GM21423 (cell line): Measurements from ENCODE around the gene MYO1B.

Experiments
- ATAC-seq: cut with Tn5 transposase; IDR thresholded peaks from one replicate; pipeline ENCODE4 v1.9.1; 2021; ENCODE audit warnings: mild to moderate bottlenecking, moderate library complexity; ENCODE audit not compliant: unreplicated experiment

The MYO1B gene

GRCh38 chr2:191245046-191245868, at the start of gene MYO1B:
MYO1B (plus strand) TSS chr2:191245404; CDS start chr2:191276896, 31,492 bp downstream.
- peak; percentile 57 for ATAC-seq

GRCh38 chr2:191197096-191197495, 48.1 kb upstream of the MYO1B start:
- no peak for ATAC-seq

GRCh38 chr2:191198271-191198670, 46.9 kb upstream of the MYO1B start:
- no peak for ATAC-seq

- ATAC-seq = no peak
Measured at GRCh38 chr2:191199929-191200512, 45.2 kb upstream of the MYO1B start.

GRCh38 chr2:191200910-191201309, 44.3 kb upstream of the MYO1B start:
- ATAC-seq = no peak

- ATAC-seq = no peak
Measured at GRCh38 chr2:191202209-191202721, 42.9 kb upstream of the MYO1B start.

- ATAC-seq = no peak
Measured at GRCh38 chr2:191202881-191203397, 42.3 kb upstream of the MYO1B start.

GRCh38 chr2:191204433-191204832, 40.8 kb upstream of the MYO1B start:
- ATAC-seq = peak; percentile 53

GRCh38 chr2:191206613-191207471, 38.4 kb upstream of the MYO1B start:
- ATAC-seq = no peak

GRCh38 chr2:191209340-191209739, 35.9 kb upstream of the MYO1B start:
- no peak for ATAC-seq

- no peak for ATAC-seq
Measured at GRCh38 chr2:191212119-191212518, 33.1 kb upstream of the MYO1B start.

- ATAC-seq = no peak
Measured at GRCh38 chr2:191213333-191213732, 31.9 kb upstream of the MYO1B start.

GRCh38 chr2:191215230-191215629, 30.0 kb upstream of the MYO1B start:
- no peak for ATAC-seq

- ATAC-seq = no peak
Measured at GRCh38 chr2:191215666-191216065, 29.5 kb upstream of the MYO1B start.

GRCh38 chr2:191217580-191217979, 27.6 kb upstream of the MYO1B start:
- ATAC-seq = no peak

- peak; percentile 44 for ATAC-seq
Measured at GRCh38 chr2:191218292-191218898, 26.8 kb upstream of the MYO1B start.

- ATAC-seq = peak; percentile 51
Measured at GRCh38 chr2:191220671-191221070, 24.5 kb upstream of the MYO1B start.

- ATAC-seq = no peak
Measured at GRCh38 chr2:191221666-191222065, 23.5 kb upstream of the MYO1B start.

- peak; percentile 54 for ATAC-seq
Measured at GRCh38 chr2:191222507-191222906, 22.7 kb upstream of the MYO1B start.

GRCh38 chr2:191222952-191223351, 22.3 kb upstream of the MYO1B start:
- no peak for ATAC-seq

- no peak for ATAC-seq
Measured at GRCh38 chr2:191225126-191225525, 20.1 kb upstream of the MYO1B start.
